HEK293 (cell line): ENCODE data around the gene HMGXB3.

ENCODE experiments used
- EGR2 ChIP-seq: fragments of 450-650 bp; formaldehyde crosslinking; IDR thresholded peaks from 2 replicates; pipeline ENCODE4 v1.5.1; 2016; ENCODE audit warnings: low read depth, missing biosample characterization, missing genetic modification characterization
- GLIS2 ChIP-seq: fragments of 450-650 bp; formaldehyde crosslinking; IDR thresholded peaks from 2 replicates; pipeline ENCODE4 v1.5.1; 2016; ENCODE audit warnings: missing biosample characterization, missing genetic modification characterization
- SCRT1 ChIP-seq: fragments of 450-650 bp; formaldehyde crosslinking; IDR thresholded peaks from 2 replicates; pipeline ENCODE4 v1.5.1; 2016; ENCODE audit warnings: missing biosample characterization, missing genetic modification characterization, borderline replicate concordance
- SP3 ChIP-seq: fragments of 450-650 bp; formaldehyde crosslinking; IDR thresholded peaks from 2 replicates; pipeline ENCODE4 v1.5.1; 2016; ENCODE audit warnings: missing biosample characterization, missing genetic modification characterization
- SP7 ChIP-seq: fragments of 450-650 bp; formaldehyde crosslinking; IDR thresholded peaks from 2 replicates; pipeline ENCODE4 v1.5.1; 2016; ENCODE audit warnings: missing biosample characterization, missing genetic modification characterization
- WT1 ChIP-seq: fragments of 450-650 bp; formaldehyde crosslinking; IDR thresholded peaks from 2 replicates; pipeline ENCODE4 v1.5.1; 2016; ENCODE audit warnings: missing biosample characterization, missing genetic modification characterization
- ZBTB20 ChIP-seq: fragments of 450-650 bp; formaldehyde crosslinking; IDR thresholded peaks from 2 replicates; pipeline ENCODE4 v1.5.1; 2016; ENCODE audit warnings: missing biosample characterization, missing genetic modification characterization
- ZFHX2 ChIP-seq: fragments of 450-650 bp; formaldehyde crosslinking; conservative IDR thresholded peaks from 2 replicates; pipeline ENCODE4 v1.5.1; 2016; ENCODE audit warnings: missing biosample characterization, missing genetic modification characterization
- ZNF112 ChIP-seq: fragments of 450-650 bp; formaldehyde crosslinking; IDR thresholded peaks from 2 replicates; pipeline ENCODE4 v1.5.0; 2017; ENCODE audit warnings: missing biosample characterization, missing genetic modification characterization
- ZNF121 ChIP-seq: fragments of 450-650 bp; formaldehyde crosslinking; IDR thresholded peaks from 2 replicates; pipeline ENCODE4 v1.5.1; 2016; ENCODE audit warnings: missing biosample characterization, missing genetic modification characterization
- ZNF140 ChIP-seq: fragments of 450-650 bp; formaldehyde crosslinking; IDR thresholded peaks from 2 replicates; pipeline ENCODE4 v1.5.1; 2016; ENCODE audit warnings: missing biosample characterization, missing genetic modification characterization
- ZNF155 ChIP-seq: fragments of 450-650 bp; formaldehyde crosslinking; IDR thresholded peaks from 2 replicates; pipeline ENCODE4 v1.5.1; 2016; ENCODE audit warnings: missing biosample characterization, missing genetic modification characterization
- ZNF16 ChIP-seq: fragments of 450-650 bp; formaldehyde crosslinking; IDR thresholded peaks from 2 replicates; pipeline ENCODE4 v1.5.1; 2016; ENCODE audit warnings: low read depth, missing biosample characterization, missing genetic modification characterization
- ZNF223 ChIP-seq: fragments of 450-650 bp; formaldehyde crosslinking; IDR thresholded peaks from 2 replicates; pipeline ENCODE4 v1.5.1; 2016; ENCODE audit warnings: missing biosample characterization, missing genetic modification characterization
- ZNF239 ChIP-seq: fragments of 450-650 bp; formaldehyde crosslinking; IDR thresholded peaks from 2 replicates; pipeline ENCODE4 v1.5.1; 2016; ENCODE audit warnings: missing biosample characterization, missing genetic modification characterization
- ZNF248 ChIP-seq: fragments of 450-650 bp; formaldehyde crosslinking; IDR thresholded peaks from 2 replicates; pipeline ENCODE4 v1.5.1; 2017; ENCODE audit warnings: missing biosample characterization, missing genetic modification characterization
- ZNF610 ChIP-seq: fragments of 450-650 bp; formaldehyde crosslinking; IDR thresholded peaks from 2 replicates; pipeline ENCODE4 v1.5.1; 2016; ENCODE audit warnings: missing biosample characterization, missing genetic modification characterization, borderline replicate concordance
- ZNF624 ChIP-seq: fragments of 450-650 bp; formaldehyde crosslinking; IDR thresholded peaks from 2 replicates; pipeline ENCODE4 v1.5.1; 2017; ENCODE audit warnings: missing biosample characterization, missing genetic modification characterization
- ZNF776 ChIP-seq: fragments of 450-650 bp; formaldehyde crosslinking; IDR thresholded peaks from 2 replicates; pipeline ENCODE4 v1.5.0; 2017; ENCODE audit warnings: missing biosample characterization, missing genetic modification characterization, borderline replicate concordance
- ZNF791 ChIP-seq: fragments of 450-650 bp; formaldehyde crosslinking; IDR thresholded peaks from 2 replicates; pipeline ENCODE4 v1.5.1; 2016; ENCODE audit warnings: missing biosample characterization, missing genetic modification characterization
- ZNF792 ChIP-seq: fragments of 450-650 bp; formaldehyde crosslinking; IDR thresholded peaks from 2 replicates; pipeline ENCODE4 v1.5.1; 2016; ENCODE audit warnings: missing biosample characterization, missing genetic modification characterization
- ZSCAN16 ChIP-seq: fragments of 450-650 bp; formaldehyde crosslinking; IDR thresholded peaks from 2 replicates; pipeline ENCODE4 v1.5.1; 2016; ENCODE audit warnings: missing biosample characterization, missing genetic modification characterization
- TF ChIP-seq, protein P1 (sequence below): fragments of 450-650 bp; formaldehyde crosslinking; IDR thresholded peaks from 2 replicates; pipeline ENCODE4 v1.5.1; 2016; ENCODE audit warnings: missing biosample characterization, missing genetic modification characterization
- TF ChIP-seq, protein P2 (sequence below): fragments of 450-650 bp; IDR thresholded peaks from 2 replicates; pipeline ENCODE4 v1.5.1; 2018; ENCODE audit warnings: missing biosample characterization, mild to moderate bottlenecking, missing genetic modification characterization
- TF ChIP-seq, protein P3 (sequence below): fragments of 450-650 bp; formaldehyde crosslinking; IDR thresholded peaks from 2 replicates; pipeline ENCODE4 v1.5.1; 2016; ENCODE audit warnings: missing biosample characterization, missing genetic modification characterization
- TF ChIP-seq, protein P4 (sequence below): fragments of 450-650 bp; formaldehyde crosslinking; IDR thresholded peaks from 2 replicates; pipeline ENCODE4 v1.5.1; 2017; ENCODE audit warnings: missing biosample characterization, missing genetic modification characterization
- TF ChIP-seq, protein P5 (sequence below): fragments of 450-650 bp; formaldehyde crosslinking; IDR thresholded peaks from 2 replicates; pipeline ENCODE4 v1.5.1; 2017; ENCODE audit warnings: missing biosample characterization, mild to moderate bottlenecking, missing genetic modification characterization, moderate library complexity
- TF ChIP-seq, protein P6 (sequence below): fragments of 450-650 bp; IDR thresholded peaks from 2 replicates; pipeline ENCODE4 v1.5.1; 2018; ENCODE audit warnings: missing biosample characterization, missing genetic modification characterization

Gene HMGXB3

DNA sequence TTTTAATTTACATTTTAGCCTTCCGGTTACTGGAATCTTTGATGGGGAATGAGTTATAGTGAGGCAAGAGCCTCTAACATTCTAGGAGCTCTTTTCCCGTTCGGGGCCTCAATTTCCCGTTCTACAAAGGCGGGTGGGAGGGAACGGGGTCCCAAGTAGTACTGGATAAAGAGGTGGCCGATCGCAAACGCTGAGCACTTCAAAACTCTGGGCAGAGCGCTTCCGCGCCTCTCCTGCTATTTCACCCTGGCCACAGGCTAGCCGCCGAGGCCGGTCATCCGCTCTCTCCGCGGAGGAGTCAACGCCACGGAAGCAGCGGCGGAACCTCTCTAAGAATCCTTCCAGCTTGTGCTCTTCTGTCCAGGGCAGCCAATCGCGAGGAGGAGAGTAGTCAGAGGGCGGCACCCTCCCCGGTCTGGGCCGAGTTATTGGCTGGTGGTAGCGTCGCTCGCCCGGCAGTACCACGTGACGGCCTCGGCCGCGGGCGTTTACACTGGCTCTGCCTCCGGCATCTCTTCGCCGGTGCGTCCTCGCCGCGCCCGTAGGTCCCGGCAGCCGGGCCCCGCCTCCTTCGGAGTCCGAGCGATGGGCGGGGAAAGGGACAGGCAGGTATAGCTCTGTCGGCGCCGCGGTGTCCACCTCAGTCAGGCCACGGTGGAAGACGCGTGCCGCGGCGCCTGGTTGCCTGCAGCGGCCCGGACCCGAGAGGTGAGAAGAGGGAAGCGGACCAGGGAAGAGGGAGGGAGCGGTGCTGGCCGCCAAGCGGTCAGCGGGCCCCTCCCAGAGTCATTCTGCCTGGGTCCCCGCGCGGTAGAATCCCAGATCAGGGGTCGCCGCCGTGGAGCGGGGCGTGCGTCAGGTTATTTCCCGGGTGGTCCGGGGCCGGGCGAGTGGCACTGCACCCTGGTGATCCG is 40.0 kb upstream of the HMGXB3 start, which contains the start of gene SLC26A2 (continued):
- TF ChIP-seq, protein P1, sequence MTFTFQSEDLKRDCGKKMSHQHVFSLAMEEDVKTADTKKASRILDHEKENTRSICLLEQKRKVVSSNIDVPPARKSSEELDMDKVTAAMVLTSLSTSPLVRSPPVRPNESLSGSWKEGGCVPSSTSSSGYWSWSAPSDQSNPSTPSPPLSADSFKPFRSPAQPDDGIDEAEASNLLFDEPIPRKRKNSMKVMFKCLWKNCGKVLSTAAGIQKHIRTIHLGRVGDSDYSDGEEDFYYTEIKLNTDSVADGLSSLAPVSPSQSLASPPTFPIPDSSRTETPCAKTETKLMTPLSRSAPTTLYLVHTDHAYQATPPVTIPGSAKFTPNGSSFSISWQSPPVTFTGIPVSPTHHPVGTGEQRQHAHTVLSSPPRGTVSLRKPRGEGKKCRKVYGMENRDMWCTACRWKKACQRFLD (tag by site-specific recombination), result no peak
- TF ChIP-seq EGR2 (tag by site-specific recombination), result no peak
- TF ChIP-seq ZNF610 (tag by site-specific recombination), result no peak
- TF ChIP-seq, protein P2, sequence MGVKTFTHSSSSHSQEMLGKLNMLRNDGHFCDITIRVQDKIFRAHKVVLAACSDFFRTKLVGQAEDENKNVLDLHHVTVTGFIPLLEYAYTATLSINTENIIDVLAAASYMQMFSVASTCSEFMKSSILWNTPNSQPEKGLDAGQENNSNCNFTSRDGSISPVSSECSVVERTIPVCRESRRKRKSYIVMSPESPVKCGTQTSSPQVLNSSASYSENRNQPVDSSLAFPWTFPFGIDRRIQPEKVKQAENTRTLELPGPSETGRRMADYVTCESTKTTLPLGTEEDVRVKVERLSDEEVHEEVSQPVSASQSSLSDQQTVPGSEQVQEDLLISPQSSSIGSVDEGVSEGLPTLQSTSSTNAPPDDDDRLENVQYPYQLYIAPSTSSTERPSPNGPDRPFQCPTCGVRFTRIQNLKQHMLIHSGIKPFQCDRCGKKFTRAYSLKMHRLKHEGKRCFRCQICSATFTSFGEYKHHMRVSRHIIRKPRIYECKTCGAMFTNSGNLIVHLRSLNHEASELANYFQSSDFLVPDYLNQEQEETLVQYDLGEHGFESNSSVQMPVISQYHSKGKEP, result no peak
- no peak; the same call in 1 of the 2 replicates for TF ChIP-seq WT1
- no peak for TF ChIP-seq ZFHX2
- TF ChIP-seq SP7 (tag by site-specific recombination), result peak; percentile 54; the same call in 1 of the 2 replicates
- TF ChIP-seq SCRT1 (tag by site-specific recombination), result no peak
- TF ChIP-seq, protein P3, sequence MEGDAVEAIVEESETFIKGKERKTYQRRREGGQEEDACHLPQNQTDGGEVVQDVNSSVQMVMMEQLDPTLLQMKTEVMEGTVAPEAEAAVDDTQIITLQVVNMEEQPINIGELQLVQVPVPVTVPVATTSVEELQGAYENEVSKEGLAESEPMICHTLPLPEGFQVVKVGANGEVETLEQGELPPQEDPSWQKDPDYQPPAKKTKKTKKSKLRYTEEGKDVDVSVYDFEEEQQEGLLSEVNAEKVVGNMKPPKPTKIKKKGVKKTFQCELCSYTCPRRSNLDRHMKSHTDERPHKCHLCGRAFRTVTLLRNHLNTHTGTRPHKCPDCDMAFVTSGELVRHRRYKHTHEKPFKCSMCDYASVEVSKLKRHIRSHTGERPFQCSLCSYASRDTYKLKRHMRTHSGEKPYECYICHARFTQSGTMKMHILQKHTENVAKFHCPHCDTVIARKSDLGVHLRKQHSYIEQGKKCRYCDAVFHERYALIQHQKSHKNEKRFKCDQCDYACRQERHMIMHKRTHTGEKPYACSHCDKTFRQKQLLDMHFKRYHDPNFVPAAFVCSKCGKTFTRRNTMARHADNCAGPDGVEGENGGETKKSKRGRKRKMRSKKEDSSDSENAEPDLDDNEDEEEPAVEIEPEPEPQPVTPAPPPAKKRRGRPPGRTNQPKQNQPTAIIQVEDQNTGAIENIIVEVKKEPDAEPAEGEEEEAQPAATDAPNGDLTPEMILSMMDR (tag by site-specific recombination), result peak; percentile 77
- TF ChIP-seq GLIS2 (tag by site-specific recombination), result no peak
- TF ChIP-seq, protein P4, sequence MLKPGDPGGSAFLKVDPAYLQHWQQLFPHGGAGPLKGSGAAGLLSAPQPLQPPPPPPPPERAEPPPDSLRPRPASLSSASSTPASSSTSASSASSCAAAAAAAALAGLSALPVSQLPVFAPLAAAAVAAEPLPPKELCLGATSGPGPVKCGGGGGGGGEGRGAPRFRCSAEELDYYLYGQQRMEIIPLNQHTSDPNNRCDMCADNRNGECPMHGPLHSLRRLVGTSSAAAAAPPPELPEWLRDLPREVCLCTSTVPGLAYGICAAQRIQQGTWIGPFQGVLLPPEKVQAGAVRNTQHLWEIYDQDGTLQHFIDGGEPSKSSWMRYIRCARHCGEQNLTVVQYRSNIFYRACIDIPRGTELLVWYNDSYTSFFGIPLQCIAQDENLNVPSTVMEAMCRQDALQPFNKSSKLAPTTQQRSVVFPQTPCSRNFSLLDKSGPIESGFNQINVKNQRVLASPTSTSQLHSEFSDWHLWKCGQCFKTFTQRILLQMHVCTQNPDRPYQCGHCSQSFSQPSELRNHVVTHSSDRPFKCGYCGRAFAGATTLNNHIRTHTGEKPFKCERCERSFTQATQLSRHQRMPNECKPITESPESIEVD, result no peak
- TF ChIP-seq, protein P5, sequence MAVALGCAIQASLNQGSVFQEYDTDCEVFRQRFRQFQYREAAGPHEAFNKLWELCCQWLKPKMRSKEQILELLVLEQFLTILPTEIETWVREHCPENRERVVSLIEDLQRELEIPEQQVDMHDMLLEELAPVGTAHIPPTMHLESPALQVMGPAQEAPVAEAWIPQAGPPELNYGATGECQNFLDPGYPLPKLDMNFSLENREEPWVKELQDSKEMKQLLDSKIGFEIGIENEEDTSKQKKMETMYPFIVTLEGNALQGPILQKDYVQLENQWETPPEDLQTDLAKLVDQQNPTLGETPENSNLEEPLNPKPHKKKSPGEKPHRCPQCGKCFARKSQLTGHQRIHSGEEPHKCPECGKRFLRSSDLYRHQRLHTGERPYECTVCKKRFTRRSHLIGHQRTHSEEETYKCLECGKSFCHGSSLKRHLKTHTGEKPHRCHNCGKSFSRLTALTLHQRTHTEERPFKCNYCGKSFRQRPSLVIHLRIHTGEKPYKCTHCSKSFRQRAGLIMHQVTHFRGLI (tag by site-specific recombination), result 0 out of 2 replicates have a peak, but pooled peaks have one; percentile 13
- TF ChIP-seq ZNF223 (tag by site-specific recombination), result peak; percentile 84; the same call in 1 of the 2 replicates
- no peak for TF ChIP-seq ZNF112
- TF ChIP-seq ZNF121 (tag by site-specific recombination), result no peak
- TF ChIP-seq ZNF792 (tag by site-specific recombination), result no peak
- TF ChIP-seq ZNF791, result no peak
- TF ChIP-seq ZNF16, result no peak
- TF ChIP-seq ZNF776, result no peak
- TF ChIP-seq, protein P6, sequence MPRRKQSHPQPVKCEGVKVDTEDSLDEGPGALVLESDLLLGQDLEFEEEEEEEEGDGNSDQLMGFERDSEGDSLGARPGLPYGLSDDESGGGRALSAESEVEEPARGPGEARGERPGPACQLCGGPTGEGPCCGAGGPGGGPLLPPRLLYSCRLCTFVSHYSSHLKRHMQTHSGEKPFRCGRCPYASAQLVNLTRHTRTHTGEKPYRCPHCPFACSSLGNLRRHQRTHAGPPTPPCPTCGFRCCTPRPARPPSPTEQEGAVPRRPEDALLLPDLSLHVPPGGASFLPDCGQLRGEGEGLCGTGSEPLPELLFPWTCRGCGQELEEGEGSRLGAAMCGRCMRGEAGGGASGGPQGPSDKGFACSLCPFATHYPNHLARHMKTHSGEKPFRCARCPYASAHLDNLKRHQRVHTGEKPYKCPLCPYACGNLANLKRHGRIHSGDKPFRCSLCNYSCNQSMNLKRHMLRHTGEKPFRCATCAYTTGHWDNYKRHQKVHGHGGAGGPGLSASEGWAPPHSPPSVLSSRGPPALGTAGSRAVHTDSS (tag by site-specific recombination), result no peak
- TF ChIP-seq ZNF248, result no peak
- no peak for TF ChIP-seq ZNF239
- no peak for TF ChIP-seq ZNF155
- TF ChIP-seq ZNF140 (tag by site-specific recombination), result no peak
- no peak for TF ChIP-seq ZNF624
- peak; percentile 69 for TF ChIP-seq ZBTB20 (tag by site-specific recombination)
- no peak for TF ChIP-seq ZSCAN16 (tag by site-specific recombination)
- peak; percentile 85 for TF ChIP-seq SP3 (tag by site-specific recombination)
